ENCODE results near the gene A2M. TPM values are rescaled to one million over a fixed set of nuclear protein-coding genes. Genes with fewer than 3 reads are reported as not detected.

A2M gene
- total and polyA plus RNA-seq, 2 of the 8 experiments (the other 6 are each of a cell fraction or from before 2014, with no cell fraction given) = 0.15 TPM; not detected in 1

DNA sequence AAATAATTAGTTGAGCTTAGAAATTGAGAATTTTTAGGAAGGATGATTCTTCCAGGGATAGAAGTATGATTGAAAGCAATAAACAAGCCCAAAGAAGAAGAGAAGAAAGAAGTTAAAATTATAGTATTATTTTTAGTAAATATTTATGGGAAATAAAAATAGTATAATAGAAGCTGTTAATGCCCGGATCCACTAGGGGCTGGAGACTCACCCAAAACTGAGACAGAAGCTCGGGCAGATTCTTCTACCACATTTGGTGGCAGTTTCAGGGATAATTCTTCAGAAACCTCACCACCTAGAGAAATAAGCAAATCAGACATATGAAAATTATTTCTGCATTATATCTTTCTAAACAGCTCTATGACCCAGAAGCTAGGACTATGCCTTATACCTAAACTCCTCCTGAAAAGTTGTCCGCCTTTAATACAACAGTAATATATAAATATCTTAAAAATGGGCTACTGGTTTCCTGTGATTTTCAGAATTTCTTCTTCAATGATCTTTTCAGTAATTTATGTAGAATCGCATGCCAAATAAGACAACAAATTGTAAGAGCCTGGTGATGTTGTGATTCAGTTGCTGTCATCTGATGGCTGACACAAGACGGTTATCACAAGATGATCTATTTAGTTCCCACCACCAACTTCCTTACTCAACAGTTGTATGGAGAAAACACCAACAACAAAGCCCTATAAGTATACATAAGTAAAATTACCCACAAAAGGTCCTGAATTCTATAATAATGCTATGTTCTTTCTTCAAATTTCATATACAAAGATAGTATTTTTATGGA is 35.6 kb downstream of the A2M start:
- ChIA-PET CTCF (ENCODE audit: partially characterized antibody) (interaction anchor here (1.0 to 1.9 kb wide), 3 partner anchors 16 to 76 kb away, joined by 3 to 13 read pairs (median 3); no protein-coding TSS in a partner anchor), POLR2A (ENCODE audit: partially characterized antibody) (interaction anchor here (0.9 kb wide), 1 partner anchor 15 kb away, joined by 4 read pairs; no protein-coding TSS in a partner anchor)
- Histone ChIP-seq H3K18ac (ENCODE audit: extremely low read depth, low read length) (no peak overlapping the region), H2BK15ac (ENCODE audit: low read length) (no peak overlapping the region), H3K23ac (ENCODE audit: insufficient read length) (no peak overlapping the region), H3K4me1 (replicated peaks in 1 of 4; ENCODE audit: control insufficient read depth in 3 of 4, insufficient read depth in 4 of 4, low read length in 3 of 4) (no peaks in the 10 kb centered on the region), H3K27me3 (replicated peaks in 1 of 4; ENCODE audit: control insufficient read depth in 3 of 4, extremely low read depth in 1 of 4, insufficient read depth in 3 of 4, low read length in 3 of 4) (peaks cover 0 to 1% (median 0%) of the 10 kb centered on the region in 4 experiments; a peak in 1 of 7 replicates), H3K56ac (replicated peaks; ENCODE audit: insufficient read length, low read depth, low read length) (no peak overlapping the region), H3K4me2 (ENCODE audit: insufficient read depth in 1 of 2, low read depth in 2 of 2, low read length in 2 of 2) (no peak overlapping the region), H3K79me1 (ENCODE audit: low read depth, low read length) (no peaks in the 10 kb centered on the region), H2BK12ac (ENCODE audit: low read depth, low read length) (no peak overlapping the region), H2AFZ (ENCODE audit: low read length) (no peak overlapping the region), H3K14ac (ENCODE audit: insufficient read length) (no peak overlapping the region), H3K4me3 (ENCODE audit: extremely low read depth in 1 of 4, insufficient read depth in 2 of 4, low read depth in 3 of 4, low read length in 4 of 4) (no peak overlapping the region), H3K23me2 (ENCODE audit: low read depth, low read length) (no peaks in the 10 kb centered on the region), H3K36me3 (ENCODE audit: control insufficient read depth in 2 of 4, insufficient read depth in 4 of 4, low read length in 3 of 4) (no peaks in the 10 kb centered on the region), H4K5ac (ENCODE audit: insufficient read length, low read depth, low read length) (no peak overlapping the region), H4K20me1 (replicated peaks in 1 of 2; ENCODE audit: control insufficient read depth in 1 of 2, insufficient read depth in 2 of 2, low read length in 2 of 2) (no peaks in the 10 kb centered on the region), H3K4ac (replicated peaks; ENCODE audit: insufficient read length, low read depth, low read length) (no peak overlapping the region), H4K8ac (ENCODE audit: extremely low read depth, insufficient read depth, low read length) (no peak overlapping the region), H3K9me3 (ENCODE audit: insufficient read depth in 2 of 2, low read depth in 1 of 2, low read length in 1 of 2) (no peaks in the 10 kb centered on the region; a peak in 1 of 4 replicates), H4K91ac (replicated peaks; ENCODE audit: insufficient read length, low read length) (no peak overlapping the region), H3K79me2 (ENCODE audit: control insufficient read depth in 1 of 2, insufficient read depth in 2 of 2, low read length in 2 of 2) (no peaks in the 10 kb centered on the region), H3K27ac (ENCODE audit: low read depth, low read length) (no peak overlapping the region), H3K9ac (replicated peaks in 1 of 4; ENCODE audit: extremely low read depth in 1 of 4, low read depth in 3 of 4, low read length in 3 of 4) (no peak overlapping the region), H2BK120ac (replicated peaks; ENCODE audit: low read depth, low read length) (no peak overlapping the region), H2BK5ac (ENCODE audit: low read depth, low read length) (no peak overlapping the region), H2BK20ac (ENCODE audit: low read length) (no peak overlapping the region), H2AK5ac (ENCODE audit: low read depth, low read length) (no peak overlapping the region)
- FAIRE-seq (no peak), DNase-seq (ENCODE audit: low read depth in 1 of 2, low spot score in 2 of 2) (no peak)
- 90% methylated on average over 5 of the region's 5 CpGs; no CpG with 5 or more reads in 1 of the 2 experiments for WGBS, 2 experiments (ENCODE audit: extremely low coverage in 1 of 2, insufficient coverage in 1 of 2, insufficient read length in 1 of 2, insufficient replicate concordance in 2 of 2, low coverage in 1 of 2, low lambda C conversion rate in 2 of 2, missing lambda C conversion rate in 1 of 2)
- no peak for TF ChIP-seq RXRA (IDR thresholded peaks at IDR 0.05; ENCODE audit: insufficient read depth, low read depth, low read length)
- TF ChIP-seq TBP (IDR thresholded peaks at IDR 0.05; ENCODE audit: low read depth, low read length) = no peak
- TF ChIP-seq SAP30 (IDR thresholded peaks at IDR 0.05; ENCODE audit: insufficient read depth, insufficient replicate concordance, low read length) = no peak
- TF ChIP-seq NANOG (IDR thresholded peaks at IDR 0.05; ENCODE audit: insufficient read depth, low read depth, low read length, poor library complexity, severe bottlenecking) = no peak
- no peak for TF ChIP-seq TEAD4 (IDR thresholded peaks at IDR 0.05; ENCODE audit: low read depth, low read length)
- TF ChIP-seq, protein P1, sequence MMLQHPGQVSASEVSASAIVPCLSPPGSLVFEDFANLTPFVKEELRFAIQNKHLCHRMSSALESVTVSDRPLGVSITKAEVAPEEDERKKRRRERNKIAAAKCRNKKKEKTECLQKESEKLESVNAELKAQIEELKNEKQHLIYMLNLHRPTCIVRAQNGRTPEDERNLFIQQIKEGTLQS (IDR thresholded peaks at IDR 0.05; ENCODE audit: insufficient read depth, low read depth, low read length) = no peak
- TF ChIP-seq SP4 (IDR thresholded peaks at IDR 0.05; ENCODE audit: low read length) = no peak
- no peak for TF ChIP-seq FOSL1 (IDR thresholded peaks at IDR 0.05; ENCODE audit: insufficient read depth, low read depth, low read length)
- no peak for TF ChIP-seq SP1 (IDR thresholded peaks at IDR 0.05; ENCODE audit: low read depth, low read length)
- no peak for TF ChIP-seq E2F6 (IDR thresholded peaks at IDR 0.05)
- TF ChIP-seq POLR2A (IDR thresholded peaks at IDR 0.05; ENCODE audit: control extremely low read depth in 1 of 2, low read depth in 2 of 2, low read length in 2 of 2) = no peak
- TF ChIP-seq SIX5 (IDR thresholded peaks at IDR 0.05; ENCODE audit: low read depth, low read length) = no peak

Data from H1 (cell line).